ENCODE data around the gene CDK14.

- no peak for TF ChIP-seq EZH2 (IDR thresholded peaks at IDR 0.05; ENCODE audit: borderline replicate concordance, low read length)
- TF ChIP-seq CTCF (IDR thresholded peaks at IDR 0.05; ENCODE audit: low read length): no peak
These were observed 72.9 kb downstream of the CDK14 start for GRCh38 chr7:90668992-90669391.
